ENCODE results near the gene CPNE9.

The CPNE9 gene

GRCh38 chr3:9692416-9692815, 11.2 kb upstream of the CPNE9 start:
- Histone ChIP-seq H3K4me1 (ENCODE audit: low read length) (no peaks in the 10 kb centered on the region), H3K27me3 (replicated peaks; ENCODE audit: insufficient read depth, low read length) (no peaks in the 10 kb centered on the region), H2AFZ (ENCODE audit: low read length) (no peak overlapping the region), H3K27ac (ENCODE audit: low read length) (no peak overlapping the region), H3K9me3 (replicated peaks; ENCODE audit: insufficient read depth, low read length) (no peaks in the 10 kb centered on the region), H3K36me3 (replicated peaks; ENCODE audit: insufficient read depth, low read length) (peaks cover 3% of the 10 kb centered on the region; the same call in 1 of the 2 replicates), H4K20me1 (ENCODE audit: insufficient read depth, low read length) (no peaks in the 10 kb centered on the region), H3K9ac (ENCODE audit: low read length) (no peak overlapping the region), H3K79me2 (ENCODE audit: low read length) (no peaks in the 10 kb centered on the region), H3K4me3 (ENCODE audit: low read length) (no peak overlapping the region), H3K9me2 (replicated peaks; ENCODE audit: insufficient read depth, low read length) (no peaks in the 10 kb centered on the region), H3F3A (ENCODE audit: insufficient read depth, low read length) (no peaks in the 10 kb centered on the region), H3K4me2 (ENCODE audit: low read depth, low read length) (no peak overlapping the region)
- TF ChIP-seq, protein P1, sequence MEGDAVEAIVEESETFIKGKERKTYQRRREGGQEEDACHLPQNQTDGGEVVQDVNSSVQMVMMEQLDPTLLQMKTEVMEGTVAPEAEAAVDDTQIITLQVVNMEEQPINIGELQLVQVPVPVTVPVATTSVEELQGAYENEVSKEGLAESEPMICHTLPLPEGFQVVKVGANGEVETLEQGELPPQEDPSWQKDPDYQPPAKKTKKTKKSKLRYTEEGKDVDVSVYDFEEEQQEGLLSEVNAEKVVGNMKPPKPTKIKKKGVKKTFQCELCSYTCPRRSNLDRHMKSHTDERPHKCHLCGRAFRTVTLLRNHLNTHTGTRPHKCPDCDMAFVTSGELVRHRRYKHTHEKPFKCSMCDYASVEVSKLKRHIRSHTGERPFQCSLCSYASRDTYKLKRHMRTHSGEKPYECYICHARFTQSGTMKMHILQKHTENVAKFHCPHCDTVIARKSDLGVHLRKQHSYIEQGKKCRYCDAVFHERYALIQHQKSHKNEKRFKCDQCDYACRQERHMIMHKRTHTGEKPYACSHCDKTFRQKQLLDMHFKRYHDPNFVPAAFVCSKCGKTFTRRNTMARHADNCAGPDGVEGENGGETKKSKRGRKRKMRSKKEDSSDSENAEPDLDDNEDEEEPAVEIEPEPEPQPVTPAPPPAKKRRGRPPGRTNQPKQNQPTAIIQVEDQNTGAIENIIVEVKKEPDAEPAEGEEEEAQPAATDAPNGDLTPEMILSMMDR (IDR thresholded peaks at IDR 0.05; ENCODE audit: low read length), result no peak
- TF ChIP-seq EZH2phosphoT487 (IDR thresholded peaks at IDR 0.05; ENCODE audit: low read length) (no peak), EZH2 (optimal IDR thresholded peaks at IDR 0.05; ENCODE audit: low read depth, low read length) (no peak)
- no peak for DNase-seq

DNA sequence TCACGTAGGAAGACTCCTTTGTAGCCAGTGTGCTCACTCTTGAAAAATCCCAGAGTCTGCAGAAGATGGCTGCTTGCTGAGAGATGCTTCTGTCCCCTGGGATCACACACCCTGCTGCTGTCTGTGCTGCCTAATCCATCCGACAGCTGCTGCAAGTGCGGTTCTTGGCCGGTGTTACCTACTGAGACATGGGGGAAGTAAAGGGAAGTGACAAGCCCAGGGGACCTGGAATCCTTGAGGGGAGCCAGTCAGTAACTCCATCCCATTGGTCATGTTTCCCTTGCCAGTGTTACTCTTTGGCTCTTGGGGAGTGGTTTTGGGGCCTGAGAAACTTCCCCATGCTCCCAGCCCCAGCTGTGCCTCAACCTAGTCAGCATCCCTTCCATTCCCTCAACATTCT, 8.3 kb upstream of the CPNE9 start:
- Histone ChIP-seq H3K4me3 (ENCODE audit: low read length) (no peak overlapping the region), H3K9me2 (replicated peaks; ENCODE audit: insufficient read depth, low read length) (no peaks in the 10 kb centered on the region), H3K27me3 (replicated peaks; ENCODE audit: insufficient read depth, low read length) (no peaks in the 10 kb centered on the region), H3K4me2 (ENCODE audit: low read depth, low read length) (no peak overlapping the region), H2AFZ (ENCODE audit: low read length) (no peak overlapping the region), H3K4me1 (ENCODE audit: low read length) (no peaks in the 10 kb centered on the region), H3K9me3 (replicated peaks; ENCODE audit: insufficient read depth, low read length) (no peaks in the 10 kb centered on the region), H3K9ac (ENCODE audit: low read length) (no peak overlapping the region), H3F3A (ENCODE audit: insufficient read depth, low read length) (no peaks in the 10 kb centered on the region), H3K36me3 (replicated peaks; ENCODE audit: insufficient read depth, low read length) (no peaks in the 10 kb centered on the region; the same call in 1 of the 2 replicates), H4K20me1 (ENCODE audit: insufficient read depth, low read length) (no peaks in the 10 kb centered on the region), H3K27ac (ENCODE audit: low read length) (no peak overlapping the region), H3K79me2 (ENCODE audit: low read length) (no peaks in the 10 kb centered on the region)
- TF ChIP-seq, protein P1 (IDR thresholded peaks at IDR 0.05; ENCODE audit: low read length), result no peak
- TF ChIP-seq EZH2phosphoT487 (IDR thresholded peaks at IDR 0.05; ENCODE audit: low read length), result no peak
- no peak for DNase-seq

DNA sequence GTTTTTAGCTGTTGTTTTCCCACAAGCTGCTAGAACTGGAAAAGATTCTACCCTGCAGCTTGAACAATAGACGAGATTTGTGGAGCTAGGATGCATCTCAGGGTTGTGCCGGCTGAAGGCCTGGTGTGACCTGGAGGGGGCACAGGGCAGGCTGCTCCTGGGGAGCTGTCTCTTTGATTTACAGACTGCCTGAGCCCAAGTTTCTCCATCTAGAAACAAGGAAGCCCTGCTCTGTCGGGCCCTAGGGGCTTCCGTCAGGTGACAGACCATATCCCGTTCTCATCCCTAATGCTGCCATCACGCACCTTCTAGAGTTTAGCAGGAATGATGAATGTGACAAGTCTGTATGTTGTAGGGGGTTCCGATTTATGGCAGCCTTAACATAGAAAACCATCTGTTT, 7.9 kb upstream of the CPNE9 start:
- no peaks in the 10 kb centered on the region for H3K4me1 ChIP-seq (ENCODE audit: low read length)
- no peaks in the 10 kb centered on the region for H4K20me1 ChIP-seq (ENCODE audit: insufficient read depth, low read length)
- H3K9me3 ChIP-seq (replicated peaks; ENCODE audit: insufficient read depth, low read length), result no peaks in the 10 kb centered on the region
- no peaks in the 10 kb centered on the region for H3K27me3 ChIP-seq (replicated peaks; ENCODE audit: insufficient read depth, low read length)
- no peaks in the 10 kb centered on the region for H3K9me2 ChIP-seq (replicated peaks; ENCODE audit: insufficient read depth, low read length)
- no peaks in the 10 kb centered on the region for H3F3A ChIP-seq (ENCODE audit: insufficient read depth, low read length)
- no peaks in the 10 kb centered on the region; the same call in 1 of the 2 replicates for H3K36me3 ChIP-seq (replicated peaks; ENCODE audit: insufficient read depth, low read length)
- no peaks in the 10 kb centered on the region for H3K79me2 ChIP-seq (ENCODE audit: low read length)
- H3K27ac ChIP-seq (ENCODE audit: low read length), result no peak overlapping the region
- DNase-seq, result no peak
- no peak overlapping the region for H2AFZ ChIP-seq (ENCODE audit: low read length)
- H3K4me2 ChIP-seq (ENCODE audit: low read depth, low read length), result no peak overlapping the region
- TF ChIP-seq EZH2 (optimal IDR thresholded peaks at IDR 0.05; ENCODE audit: low read depth, low read length), result no peak
- TF ChIP-seq, protein P1 (IDR thresholded peaks at IDR 0.05; ENCODE audit: low read length), result no peak
- no peak for TF ChIP-seq EZH2phosphoT487 (IDR thresholded peaks at IDR 0.05; ENCODE audit: low read length)
- no peak overlapping the region for H3K4me3 ChIP-seq (ENCODE audit: low read length)
- no peak overlapping the region for H3K9ac ChIP-seq (ENCODE audit: low read length)

Measured in MM.1S (cell line).